Stomach (tissue), 19 donors: ENCODE data around the gene CD36. TPM values are rescaled to one million over a fixed set of nuclear protein-coding genes. Genes with fewer than 3 reads are reported as not detected.

ENCODE experiments used
- DNase-seq, 2 donors: peaks; one replicate each; pipeline versions ENCODE4 v3.0.0 to v3.0.0-alpha.2; 2013 to 2019
- H3K27ac ChIP-seq, 5 donors: fragments of 200-600 bp in 4 of 5; sonication (generic) in 4 of 5; one replicate each; pipeline ENCODE4 v1.5.1; 2013 to 2019; ENCODE audit warnings: mild to moderate bottlenecking in 1 of 5, moderate library complexity in 1 of 5
- H3K27me3 ChIP-seq, 3 donors: fragments of 200-600 bp; sonication (generic); one replicate each; pipeline ENCODE4 v1.5.1; 2017 to 2019; ENCODE audit warnings: mixed run types in 1 of 3
- H3K36me3 ChIP-seq, 4 donors: fragments of 200-600 bp; sonication (generic); 1 replicate in 3 of 4; 2 replicates in 1 of 4; pipeline ENCODE4 v1.5.1; 2016 to 2019
- H3K4me1 ChIP-seq, 4 donors: fragments of 200-600 bp; sonication (generic); one replicate each; pipeline ENCODE4 v1.5.1; 2016 to 2019
- H3K4me3 ChIP-seq, 4 donors: fragments of 200-600 bp; sonication (generic) in 3 of 4; one replicate each; pipeline ENCODE4 v1.5.1; 2016 to 2019; ENCODE audit warnings: mild to moderate bottlenecking in 1 of 4
- H3K9me3 ChIP-seq, 4 donors: fragments of 200-600 bp; sonication (generic); one replicate each; pipeline ENCODE4 v1.5.1; 2016 to 2019
- EP300 ChIP-seq: sonication (generic); formaldehyde crosslinking; IDR thresholded peaks from one replicate; pipeline ENCODE4 v1.6.1; 2017; ENCODE audit warnings: antibody characterized with exemption
- POLR2A ChIP-seq, 4 donors: fragments of 450-650 bp; IDR thresholded peaks; one replicate each; pipeline ENCODE4 v1.6.1; 2016; ENCODE audit warnings: antibody characterized with exemption in 4 of 4, control low read depth in 2 of 4, mild to moderate bottlenecking in 1 of 4, moderate library complexity in 1 of 4
- POLR2AphosphoS5 ChIP-seq, 3 donors: sonication (generic); formaldehyde crosslinking; IDR thresholded peaks; one replicate each; pipeline ENCODE4 v1.6.1; 2016; ENCODE audit warnings: antibody characterized with exemption in 3 of 3
- WGBS, 5 donors: extraction: QIAGEN DNeasy Blood & Tissue Kit in 3 of 5; methylation state at CpG; one replicate each; pipeline versions ENCODE4 v1.1.5 to v1.1.7; 2013 to 2018; 5-methylcytosine and 5-hydroxymethylcytosine counted together
- intact Hi-C: fragments of 100-400 bp; cut with DNase I; formaldehyde crosslinking; loops from one replicate; pipeline ENCODE4 v1.15.1; 2023; ENCODE audit warnings: low total_unique reads
- long read RNA-seq, 10 donors: transcript quantifications; one replicate each; lab custom pipeline, GENCODE V29; 2026
- polyA plus RNA-seq, 3 donors: library from polyadenylated mRNA; stranded (reverse); fragments of 200-250 nt; gene quantifications; one replicate each; pipeline ENCODE4 v1.2.3, GENCODE V29; 2013
- total RNA-seq, 5 donors: library from RNA; depleted of rRNA; stranded (reverse); fragments of >200 nt; gene quantifications; one replicate each; pipeline versions ENCODE4 v1.1.0 to v1.2.3, GENCODE V29; 2014 to 2016
- TF ChIP-seq, protein P1 (sequence below), 7 experiments: fragments of 450-650 bp in 4 of 7; fragments of 200-600 bp in 3 of 7; sonication (generic) in 3 of 7; IDR thresholded peaks; one replicate each; pipeline ENCODE4 v1.5.1; 2016 to 2019; ENCODE audit warnings: antibody characterized with exemption in 7 of 7, control low read depth in 2 of 7, mild to moderate bottlenecking in 1 of 7
- donor health status: healthy with polysubstance abuse.
- donor health status: Bipolar disorder and iron deficiency.
- donor health status: healthy.

Gene CD36
- 100 to 1,000 TPM in 1 of 5 donors, 10 to 100 TPM in 4; 23.3 to 346 (median 48.7) TPM for total RNA-seq
- polyA plus RNA-seq: 10 to 100 TPM in 2 of 3 donors, 1 to 10 TPM in 1; 5.5 to 28.6 (median 11.3) TPM
- long read RNA-seq, donor 1, partial matches to known transcripts: 0 of 2 reads
- long read RNA-seq, donor 1, other reads (novel, unspliced or antisense): 0 of 2 reads
- long read RNA-seq, donor 2, transcript CD36-204 (12 exons, 1,686 nt): major isoform, 10 of 15 reads
- long read RNA-seq, donor 2, partial matches to known transcripts: 0 of 15 reads
- long read RNA-seq, donor 2, other reads (novel, unspliced or antisense): 0 of 15 reads
- long read RNA-seq, donor 3, partial matches to known transcripts: 0 of 3 reads
- long read RNA-seq, donor 3, other reads (novel, unspliced or antisense): 0 of 3 reads
- long read RNA-seq, donor 4, partial matches to known transcripts: 0 of 2 reads
- long read RNA-seq, donor 4, other reads (novel, unspliced or antisense): 0 of 2 reads
- long read RNA-seq, donor 5, partial matches to known transcripts: 0 of 5 reads
- long read RNA-seq, donor 5, other reads (novel, unspliced or antisense): 0 of 5 reads
- long read RNA-seq, donor 6, transcript CD36-204 (12 exons, 1,686 nt): major isoform, 9 of 20 reads
- long read RNA-seq, donor 6, partial matches to known transcripts: 5 of 20 reads
- long read RNA-seq, donor 6, other reads (novel, unspliced or antisense): 0 of 20 reads
- long read RNA-seq, donor 7, partial matches to known transcripts: 0 of 9 reads
- long read RNA-seq, donor 7, other reads (novel, unspliced or antisense): 0 of 9 reads
- long read RNA-seq, donor 8, partial matches to known transcripts: 0 of 8 reads
- long read RNA-seq, donor 8, other reads (novel, unspliced or antisense): 0 of 8 reads
- long read RNA-seq, donor 9, partial matches to known transcripts: 0 of 4 reads
- long read RNA-seq, donor 9, other reads (novel, unspliced or antisense): 0 of 4 reads
- long read RNA-seq, donor 10, partial matches to known transcripts: 0 of 3 reads
- long read RNA-seq, donor 10, other reads (novel, unspliced or antisense): 0 of 3 reads

GRCh38 chr7:80637911-80638765 is at the start of gene CD36:
Gene CD36, plus strand, starts transcription at chr7:80638642. Its CDS starts 8,099 bp downstream, at chr7:80646741.
- 77 to 87% (median 84%) methylated on average over 4 of the region's 4 CpGs for WGBS, 5 donors
- Histone ChIP-seq H3K4me1 (peaks cover 0 to 5% (median 0%) of the 10 kb centered on the region in 4 donors), H3K27ac (peak within 1 kb of the TSS in 1 of 5 donors; percentile 35), H3K36me3 (no peaks in the 10 kb centered on the region), H3K9me3 (no peaks in the 10 kb centered on the region), H3K4me3 (peak within 1 kb of the TSS in 1 of 4 donors; percentile 7), H3K27me3 (no peaks in the 10 kb centered on the region)
- DNase-seq: peak in 1 of 2 donors; percentile 37
- TF ChIP-seq POLR2AphosphoS5 (IDR thresholded peaks at IDR 0.05): no peak
- TF ChIP-seq POLR2A (IDR thresholded peaks at IDR 0.05): no peak
- TF ChIP-seq EP300: no peak
- TF ChIP-seq, protein P1, sequence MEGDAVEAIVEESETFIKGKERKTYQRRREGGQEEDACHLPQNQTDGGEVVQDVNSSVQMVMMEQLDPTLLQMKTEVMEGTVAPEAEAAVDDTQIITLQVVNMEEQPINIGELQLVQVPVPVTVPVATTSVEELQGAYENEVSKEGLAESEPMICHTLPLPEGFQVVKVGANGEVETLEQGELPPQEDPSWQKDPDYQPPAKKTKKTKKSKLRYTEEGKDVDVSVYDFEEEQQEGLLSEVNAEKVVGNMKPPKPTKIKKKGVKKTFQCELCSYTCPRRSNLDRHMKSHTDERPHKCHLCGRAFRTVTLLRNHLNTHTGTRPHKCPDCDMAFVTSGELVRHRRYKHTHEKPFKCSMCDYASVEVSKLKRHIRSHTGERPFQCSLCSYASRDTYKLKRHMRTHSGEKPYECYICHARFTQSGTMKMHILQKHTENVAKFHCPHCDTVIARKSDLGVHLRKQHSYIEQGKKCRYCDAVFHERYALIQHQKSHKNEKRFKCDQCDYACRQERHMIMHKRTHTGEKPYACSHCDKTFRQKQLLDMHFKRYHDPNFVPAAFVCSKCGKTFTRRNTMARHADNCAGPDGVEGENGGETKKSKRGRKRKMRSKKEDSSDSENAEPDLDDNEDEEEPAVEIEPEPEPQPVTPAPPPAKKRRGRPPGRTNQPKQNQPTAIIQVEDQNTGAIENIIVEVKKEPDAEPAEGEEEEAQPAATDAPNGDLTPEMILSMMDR (IDR thresholded peaks at IDR 0.05): no peak
- intact Hi-C loops: no loop called here

DNA sequence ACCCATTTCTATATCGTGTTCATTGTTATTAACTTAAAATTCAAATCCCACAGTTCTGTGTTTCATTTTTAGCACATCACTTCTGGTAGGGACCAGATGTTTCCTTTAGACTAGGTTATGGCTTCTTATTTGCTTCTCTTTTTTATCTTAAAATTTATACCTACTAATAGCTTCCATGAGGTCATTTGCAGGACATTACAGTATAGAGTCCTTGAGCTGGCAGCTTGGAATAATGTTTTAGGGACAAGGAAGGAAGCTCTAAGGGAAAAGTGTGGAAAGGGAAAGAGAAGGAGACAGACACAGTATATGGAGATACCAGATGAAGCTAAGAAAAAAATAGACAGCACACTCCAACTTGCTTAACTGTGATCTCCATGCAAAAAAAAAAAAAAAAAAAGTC is 48.8 kb upstream of the CD36 start:
- intact Hi-C loops: no loop called here
- no peak for DNase-seq
- TF ChIP-seq, protein P1 (IDR thresholded peaks at IDR 0.05): no peak
- WGBS, 5 donors: 0 to 77% (median 45%) methylated on average over 1 of the region's 1 CpG
- Histone ChIP-seq H3K4me1 (peaks cover 0 to 9% (median 0%) of the 10 kb centered on the region in 4 donors), H3K9me3 (no peaks in the 10 kb centered on the region), H3K4me3 (no peak overlapping the region), H3K27me3 (no peaks in the 10 kb centered on the region), H3K27ac (no peak overlapping the region), H3K36me3 (no peaks in the 10 kb centered on the region)

GRCh38 chr7:80591654-80592053 is 46.8 kb upstream of the CD36 start:
- DNase-seq: no peak
- Histone ChIP-seq H3K27me3 (no peaks in the 10 kb centered on the region), H3K27ac (no peak overlapping the region), H3K4me1 (peaks cover 0 to 9% (median 0%) of the 10 kb centered on the region in 4 donors), H3K36me3 (no peaks in the 10 kb centered on the region), H3K9me3 (no peaks in the 10 kb centered on the region), H3K4me3 (no peak overlapping the region)
- intact Hi-C loops: no loop called here
- WGBS, 5 donors: 57 to 71% (median 68%) methylated on average over 1 of the region's 1 CpG
- no peak for TF ChIP-seq POLR2AphosphoS5 (IDR thresholded peaks at IDR 0.05)
- no peak for TF ChIP-seq POLR2A (IDR thresholded peaks at IDR 0.05)
- TF ChIP-seq EP300: no peak
- TF ChIP-seq, protein P1 (IDR thresholded peaks at IDR 0.05): no peak
